Adrenal gland (tissue), 5 donors: ENCODE data around the gene NIF3L1.

Experiments used
- POLR2A ChIP-seq, 2 donors: fragments of 450-650 bp; IDR thresholded peaks; one replicate each; pipeline ENCODE4 v1.6.1; 2017; ENCODE audit warnings: antibody characterized with exemption in 2 of 2, mild to moderate bottlenecking in 2 of 2, moderate library complexity in 1 of 2
- TF ChIP-seq, protein P1 (sequence below), 6 experiments: fragments of 450-650 bp in 4 of 6; fragments of 200-600 bp in 2 of 6; sonication (generic) in 1 of 6; IDR thresholded peaks; 1 replicate in 5 of 6; 2 replicates in 1 of 6; pipeline versions ENCODE4 v1.5.1 to v1.8.0; 2016 to 2021; ENCODE audit warnings: antibody characterized with exemption in 6 of 6, mild to moderate bottlenecking in 2 of 6, moderate library complexity in 1 of 6
- donor health status: DM: no; HTN: no; CAD: no.

DNA sequence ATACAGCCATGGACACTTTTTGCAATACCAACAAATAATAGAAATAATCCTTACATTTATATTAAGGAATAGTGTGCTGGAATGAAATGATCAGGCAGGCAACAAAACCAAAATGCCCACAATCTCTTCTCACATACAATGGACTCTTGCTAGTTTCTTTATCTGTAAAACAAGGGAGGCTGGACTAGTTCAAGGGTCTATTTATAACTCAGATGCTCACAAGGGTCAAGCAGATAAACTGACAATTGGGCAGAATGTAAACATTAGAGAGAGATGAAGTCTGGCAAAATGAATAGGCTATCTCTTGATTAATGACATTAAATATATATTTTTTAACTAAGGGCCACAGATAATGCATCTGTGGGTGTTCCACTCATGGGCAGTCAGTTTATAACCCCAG, 11.7 kb upstream of the NIF3L1 start:
- TF ChIP-seq POLR2A (IDR thresholded peaks at IDR 0.05) = no peak
- TF ChIP-seq, protein P1, sequence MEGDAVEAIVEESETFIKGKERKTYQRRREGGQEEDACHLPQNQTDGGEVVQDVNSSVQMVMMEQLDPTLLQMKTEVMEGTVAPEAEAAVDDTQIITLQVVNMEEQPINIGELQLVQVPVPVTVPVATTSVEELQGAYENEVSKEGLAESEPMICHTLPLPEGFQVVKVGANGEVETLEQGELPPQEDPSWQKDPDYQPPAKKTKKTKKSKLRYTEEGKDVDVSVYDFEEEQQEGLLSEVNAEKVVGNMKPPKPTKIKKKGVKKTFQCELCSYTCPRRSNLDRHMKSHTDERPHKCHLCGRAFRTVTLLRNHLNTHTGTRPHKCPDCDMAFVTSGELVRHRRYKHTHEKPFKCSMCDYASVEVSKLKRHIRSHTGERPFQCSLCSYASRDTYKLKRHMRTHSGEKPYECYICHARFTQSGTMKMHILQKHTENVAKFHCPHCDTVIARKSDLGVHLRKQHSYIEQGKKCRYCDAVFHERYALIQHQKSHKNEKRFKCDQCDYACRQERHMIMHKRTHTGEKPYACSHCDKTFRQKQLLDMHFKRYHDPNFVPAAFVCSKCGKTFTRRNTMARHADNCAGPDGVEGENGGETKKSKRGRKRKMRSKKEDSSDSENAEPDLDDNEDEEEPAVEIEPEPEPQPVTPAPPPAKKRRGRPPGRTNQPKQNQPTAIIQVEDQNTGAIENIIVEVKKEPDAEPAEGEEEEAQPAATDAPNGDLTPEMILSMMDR (IDR thresholded peaks at IDR 0.05) = no peak
